GM21381 (cell line): ENCODE measurements around the gene KAZN.

Experiments
- ATAC-seq: cut with Tn5 transposase; IDR thresholded peaks from one replicate; pipeline ENCODE4 v1.9.1; 2021; ENCODE audit warnings: mild to moderate bottlenecking, moderate library complexity; ENCODE audit not compliant: unreplicated experiment

KAZN gene

GRCh38 chr1:15064217-15064929, 465.9 kb downstream of the KAZN start:
- ATAC-seq, result no peak

GRCh38 chr1:15065291-15065690, 466.8 kb downstream of the KAZN start:
- no peak for ATAC-seq

GRCh38 chr1:15065736-15066135, 467.3 kb downstream of the KAZN start:
- no peak for ATAC-seq

GRCh38 chr1:15066191-15066590, 467.7 kb downstream of the KAZN start:
- no peak for ATAC-seq

- ATAC-seq, result no peak
These were observed 468.7 kb downstream of the KAZN start for GRCh38 chr1:15067148-15067547.

GRCh38 chr1:15068152-15068551, 469.7 kb downstream of the KAZN start:
- no peak for ATAC-seq

GRCh38 chr1:15068997-15069396, 470.5 kb downstream of the KAZN start:
- no peak for ATAC-seq

- no peak for ATAC-seq
These were observed 471.8 kb downstream of the KAZN start for GRCh38 chr1:15070145-15070748.

GRCh38 chr1:15071936-15072335, 473.5 kb downstream of the KAZN start:
- ATAC-seq, result no peak

- no peak for ATAC-seq
These were observed 475.4 kb downstream of the KAZN start for GRCh38 chr1:15073799-15074308.

GRCh38 chr1:15075175-15075574, 476.7 kb downstream of the KAZN start:
- no peak for ATAC-seq

- ATAC-seq, result no peak
These were observed 477.3 kb downstream of the KAZN start for GRCh38 chr1:15075817-15076216.

GRCh38 chr1:15076807-15077206, 478.3 kb downstream of the KAZN start:
- ATAC-seq, result no peak

GRCh38 chr1:15077384-15077783, 478.9 kb downstream of the KAZN start:
- no peak for ATAC-seq

- no peak for ATAC-seq
These were observed 482.0 kb downstream of the KAZN start for GRCh38 chr1:15080328-15081007.

GRCh38 chr1:15081102-15081501, 482.6 kb downstream of the KAZN start:
- no peak for ATAC-seq

GRCh38 chr1:15083578-15083977, 485.1 kb downstream of the KAZN start:
- ATAC-seq, result no peak

GRCh38 chr1:15088281-15088971, 489.9 kb downstream of the KAZN start:
- no peak for ATAC-seq

- no peak for ATAC-seq
These were observed 490.9 kb downstream of the KAZN start for GRCh38 chr1:15089258-15089992.

- ATAC-seq, result no peak
These were observed 491.9 kb downstream of the KAZN start for GRCh38 chr1:15090373-15090772.

GRCh38 chr1:15094056-15094455, 495.6 kb downstream of the KAZN start:
- no peak for ATAC-seq
